Right ventricle myocardium inferior (tissue), 1 donor: ENCODE results near the gene LRRC10B. TPM values are rescaled to one million over a fixed set of nuclear protein-coding genes. Genes with fewer than 3 reads are reported as not detected.

Source experiments
- ATAC-seq: fragments of 200-7000 bp; cut with Tn5 transposase; one replicate; pipeline ENCODE4 v1.9.1; 2020; ENCODE audit warnings: mild to moderate bottlenecking, moderate library complexity
- DNase-seq: peaks from one replicate; pipeline ENCODE4 v3.0.0; 2021; ENCODE audit errors: missing footprints
- intact Hi-C: fragments of 100-400 bp; cut with DNase I; formaldehyde crosslinking; loops from one replicate; pipeline ENCODE4 v1.11.0; 2022
- microRNA-seq: library from miRNA; unstranded; fragments of <30 nt; microRNA quantifications from one replicate; pipeline ENCODE4 v1.2.0, GENCODE V29; 2020
- total RNA-seq: library from RNA; stranded (reverse); fragmentation: NEBNext Ultra II Directional; extraction: Animal tissue kit (Norgen Biotek cat#: 25700); gene quantifications from one replicate; pipeline ENCODE4 v1.2.1, GENCODE V29; 2021
- donor health status: DM: no; HTN: yes; CAD: no; lungs with severe emphysema.

The LRRC10B gene
- total RNA-seq, 1 donor from 2014 or later = 0.60 TPM

DNA sequence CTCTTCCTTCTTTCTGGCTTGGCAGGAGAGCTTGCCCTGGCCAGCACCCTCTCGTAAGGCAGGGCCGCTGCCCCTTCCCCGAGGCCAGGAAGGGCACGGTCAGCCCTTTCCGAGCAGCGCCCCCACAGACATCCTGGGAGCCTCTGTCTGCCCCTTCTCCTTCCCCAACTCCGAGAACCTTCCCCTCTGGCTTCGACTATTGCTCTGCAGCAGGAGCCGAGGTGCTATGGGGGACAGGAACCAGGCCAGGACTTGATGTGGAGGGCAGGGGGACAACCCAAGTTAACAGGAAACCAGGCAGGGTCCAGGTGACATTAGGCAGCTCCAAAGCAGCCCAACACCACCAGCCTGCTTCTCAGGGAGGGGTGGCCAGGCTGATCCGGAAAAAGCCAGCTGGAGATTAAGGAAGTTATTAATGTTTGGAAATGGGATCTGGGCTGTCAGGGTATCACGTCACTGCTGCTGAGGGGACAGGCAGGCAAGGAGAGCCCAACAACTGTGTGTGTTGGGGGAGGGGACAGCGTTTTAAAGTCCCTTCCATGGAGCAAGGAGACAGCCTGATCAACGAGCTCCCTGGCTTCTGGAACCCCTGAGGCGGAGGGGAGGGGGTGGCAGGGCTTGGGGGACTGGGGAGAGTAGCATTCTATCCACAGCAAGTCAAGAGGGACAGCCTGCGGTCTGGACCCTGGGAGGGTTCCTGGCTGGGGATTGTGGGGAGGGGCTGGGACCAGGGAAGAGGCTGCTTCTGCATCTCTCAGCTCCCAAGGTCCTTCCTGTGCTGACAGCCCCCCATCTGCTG is 45.0 kb downstream of the LRRC10B start:
- DNase-seq (no peak), ATAC-seq (no peak)
- intact Hi-C loops = no loop called here

DNA sequence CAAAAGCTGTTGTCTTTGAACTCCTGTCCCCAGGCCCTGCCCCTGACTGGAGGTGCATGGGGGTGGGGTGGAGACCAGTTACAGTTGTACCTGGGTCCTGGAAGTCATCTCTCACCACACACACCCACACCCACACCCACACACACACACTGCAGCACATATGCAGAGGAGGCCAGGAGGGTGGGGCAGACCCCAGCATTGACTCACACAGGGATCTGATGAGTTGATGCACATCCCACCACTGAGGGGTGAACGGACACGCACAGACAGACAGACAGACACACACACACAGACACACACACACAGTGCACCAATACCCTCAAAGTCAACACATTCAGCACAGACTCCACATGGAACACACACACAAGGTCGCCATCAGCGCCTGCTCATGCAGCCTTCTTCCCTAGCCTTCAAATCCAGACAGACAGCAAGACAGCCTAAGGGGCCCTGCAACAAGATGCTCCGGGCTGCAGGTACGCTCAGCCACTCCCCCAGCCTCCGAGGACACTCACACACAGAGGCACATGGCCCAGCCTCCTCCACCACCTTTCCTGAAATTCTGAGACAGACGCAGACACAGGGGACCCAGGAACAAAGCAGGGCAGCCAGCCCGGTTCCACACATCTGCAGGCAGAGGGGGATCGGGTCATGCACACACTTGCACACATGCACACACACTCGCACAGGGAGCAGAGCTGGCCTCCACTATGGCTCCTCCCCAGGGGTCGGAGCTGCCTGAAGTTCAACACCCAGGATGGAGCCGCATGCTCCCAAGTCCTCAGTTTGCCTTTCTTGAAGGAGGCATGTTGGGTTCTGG is 45.8 kb downstream of the LRRC10B start:
- no peak for DNase-seq
- no peak for ATAC-seq
- intact Hi-C loops = no loop called here

DNA sequence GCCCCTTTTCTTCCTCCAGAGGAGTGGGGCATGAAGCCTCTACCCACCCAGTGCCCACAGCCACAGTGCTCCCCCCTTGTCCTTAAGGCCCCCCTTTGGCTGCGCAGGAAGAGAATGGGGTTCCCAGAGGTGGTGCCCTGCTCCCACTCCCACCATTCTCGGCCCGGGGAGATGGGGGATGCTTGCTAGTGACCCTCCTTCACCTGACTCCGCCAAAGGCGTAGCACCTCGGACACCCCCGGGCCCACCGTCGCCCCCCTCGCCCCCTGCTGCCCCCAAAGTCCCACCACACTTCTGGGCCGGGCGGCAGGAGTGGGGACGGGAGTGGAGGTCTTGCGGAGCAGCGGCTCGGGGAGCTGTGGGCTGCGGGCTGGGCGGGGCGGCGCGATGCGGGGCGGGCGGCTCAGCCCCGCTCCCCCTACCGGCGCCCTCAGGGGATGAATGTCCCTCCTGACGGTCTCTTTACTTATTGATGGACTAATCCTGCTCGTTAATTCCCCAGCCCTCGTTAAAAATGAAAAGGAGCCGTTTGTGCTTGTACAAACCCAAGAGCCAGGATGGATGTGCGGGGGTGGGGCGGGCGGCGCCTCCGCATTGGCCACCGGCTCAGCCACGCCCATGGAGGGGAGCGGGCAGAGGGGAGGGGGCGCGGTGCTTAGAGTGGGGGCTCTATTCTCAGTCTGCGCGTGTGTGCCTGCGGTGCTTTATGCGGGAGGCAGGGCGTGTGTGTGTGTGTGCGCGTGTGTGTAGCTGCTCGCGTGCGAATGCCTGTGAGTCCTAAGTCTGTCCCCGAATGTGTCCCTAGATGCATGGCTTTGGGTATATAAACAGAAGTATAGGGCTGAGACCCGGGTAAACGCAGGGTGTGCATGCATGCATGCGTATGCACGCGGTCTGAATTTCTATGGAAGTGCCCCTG is 46.8 kb downstream of the LRRC10B start:
- DNase-seq (no peak), ATAC-seq (no peak)
- intact Hi-C loops = no loop called here

DNA sequence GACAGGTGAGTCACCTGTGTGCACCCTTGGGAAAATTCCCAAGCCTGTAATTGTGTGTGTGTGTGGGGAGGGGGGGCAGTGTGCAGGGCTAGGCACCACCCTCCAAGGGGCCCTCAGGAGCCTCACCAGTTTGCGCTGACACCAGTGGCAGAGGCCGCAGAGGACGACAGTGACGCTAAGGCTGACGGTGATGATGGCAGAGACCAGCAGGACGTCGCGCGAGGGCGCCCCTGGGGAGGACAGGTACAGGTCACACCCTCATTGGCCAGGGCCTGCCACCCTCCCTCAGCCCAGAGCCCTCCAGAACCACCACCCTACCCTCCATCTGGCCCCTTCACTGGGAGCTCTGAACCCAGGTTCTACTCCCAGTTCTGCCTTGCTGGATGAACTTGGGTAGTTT is 47.4 kb downstream of the LRRC10B start:
- no peak for DNase-seq
- intact Hi-C loops = no loop called here
- ATAC-seq = no peak

DNA sequence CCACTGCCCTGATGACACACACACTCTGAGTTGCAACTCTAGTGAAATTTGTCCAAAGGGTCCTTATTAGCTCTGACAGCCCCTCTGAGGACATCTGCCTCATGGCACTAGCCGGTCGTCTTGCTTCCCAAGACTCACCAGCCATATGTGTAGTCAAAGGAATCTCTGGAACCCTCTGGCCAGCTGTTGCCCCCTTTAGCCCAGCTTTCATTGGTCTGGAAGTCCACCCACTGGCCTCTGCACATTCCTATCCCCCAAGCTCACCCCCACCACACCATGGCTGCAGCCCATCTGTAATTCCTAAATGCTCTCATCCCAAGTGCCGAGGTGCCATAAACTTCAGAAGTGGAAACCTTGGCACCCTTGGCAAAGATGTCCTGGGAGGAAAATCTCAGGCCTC is 48.1 kb downstream of the LRRC10B start:
- intact Hi-C loops = no loop called here
- ATAC-seq (no peak), DNase-seq (no peak)

Small RNA genes lying within 50 kb of the gene (microRNA-seq; reads per million reads assigned to microRNA genes)
- not detected for gene MIR4488

Other genes with a start within 250 kb of the LRRC10B start
- gene VWCE, start 213.4 kb upstream of the LRRC10B start, total RNA-seq = 1.0 TPM
- gene DDB1, start 175.6 kb upstream of the LRRC10B start, total RNA-seq = 113 TPM
- 12.3 TPM for gene TKFC, start 175.5 kb upstream of the LRRC10B start, total RNA-seq
- gene CYB561A3, start 146.9 kb upstream of the LRRC10B start, total RNA-seq = 14.6 TPM
- 18.0 TPM for gene TMEM138, start 146.4 kb upstream of the LRRC10B start, total RNA-seq
- 4.6 TPM for gene TMEM216, start 116.2 kb upstream of the LRRC10B start, total RNA-seq
- 36.5 TPM for gene CPSF7, start 78.8 kb upstream of the LRRC10B start, total RNA-seq
- gene SDHAF2, start 78.6 kb upstream of the LRRC10B start, total RNA-seq = 36.8 TPM
- 28.2 TPM for gene SYT7, start 72.3 kb downstream of the LRRC10B start, total RNA-seq
- 4.3 TPM for gene DAGLA, start 171.6 kb downstream of the LRRC10B start, total RNA-seq
- gene MYRF, start 243.9 kb downstream of the LRRC10B start, total RNA-seq = 0.30 TPM